GM12878 (cell line): ENCODE measurements around the gene SNCB. TPM values are rescaled to one million over a fixed set of nuclear protein-coding genes. Genes with fewer than 3 reads are reported as not detected.

ENCODE experiments used
- BCLAF1 ChIP-seq: fragments of 450-650 bp; IDR thresholded peaks from 2 replicates; pipeline ENCODE4 v1.6.1; 2017; ENCODE audit warnings: antibody characterized with exemption, mild to moderate bottlenecking, moderate library complexity
- CTCF ChIP-seq, 3 experiments: IDR thresholded peaks in 2 of 3; conservative IDR thresholded peaks in 1 of 3; 2 replicates each; pipeline ENCODE4 v1.5.1; 2011; ENCODE audit warnings: low read depth in 3 of 3, low read length in 3 of 3, mild to moderate bottlenecking in 3 of 3, control low read depth in 2 of 3, moderate library complexity in 2 of 3, inconsistent platforms in 1 of 3, mixed read lengths in 1 of 3; ENCODE audit not compliant: control insufficient read depth in 2 of 3, insufficient read depth in 1 of 3; ENCODE audit errors: extremely low read depth in 1 of 3
- E2F4 ChIP-seq: IDR thresholded peaks from 2 replicates; pipeline ENCODE4 v1.6.1; 2012; ENCODE audit warnings: low read depth, low read length, improper control_type of control experiment
- ETV6 ChIP-seq, 2 experiments: fragments of 450-650 bp in 1 of 2; IDR thresholded peaks in 1 of 2; conservative IDR thresholded peaks in 1 of 2; 2 replicates each; pipeline ENCODE4 v1.6.1; 2014; ENCODE audit warnings: antibody characterized with exemption in 1 of 2, borderline replicate concordance in 1 of 2, low read depth in 1 of 2, mild to moderate bottlenecking in 1 of 2, moderate library complexity in 1 of 2
- IRF4 ChIP-seq: IDR thresholded peaks from 2 replicates; pipeline ENCODE4 v1.6.1; 2011; ENCODE audit warnings: low read depth, low read length
- SMAD5 ChIP-seq: IDR thresholded peaks from 2 replicates; pipeline ENCODE4 v1.6.1; 2016; ENCODE audit warnings: antibody characterized with exemption, low read depth
- SUPT20H ChIP-seq: IDR thresholded peaks from 2 replicates; pipeline ENCODE4 v1.6.1; 2011; ENCODE audit warnings: low read depth, mild to moderate bottlenecking, low read length, moderate library complexity, borderline replicate concordance; ENCODE audit not compliant: control insufficient read depth
- ZBED1 ChIP-seq: IDR thresholded peaks from 2 replicates; pipeline ENCODE4 v1.6.1; 2016; ENCODE audit warnings: borderline replicate concordance
- ZBTB40 ChIP-seq: fragments of 450-650 bp; IDR thresholded peaks from 2 replicates; pipeline ENCODE4 v1.6.1; 2016; ENCODE audit warnings: mild to moderate bottlenecking, moderate library complexity, borderline replicate concordance
- polyA plus RNA-seq, 11 experiments: library from polyadenylated mRNA; depleted of rRNA in 4 of 11; unstranded in 6 of 11; stranded (reverse) in 5 of 11; fragments of >200 nt; fragmentation: Nextera tagmentation in 4 of 11; fragmentation: Illumina TruSeq in 1 of 11; extraction: Ambion mirVana in 4 of 11; extraction: Trizol in 1 of 11; gene quantifications; 1 replicate in 1 of 11; 2 replicates in 10 of 11; pipeline versions ENCODE4 v1.2.1 to v1.2.3, GENCODE V29; 2011 to 2016; ENCODE audit warnings: inconsistent platforms in 2 of 11, missing spikeins in 2 of 11, low read depth in 1 of 11
- total RNA-seq, 4 experiments: library from RNA; depleted of rRNA in 3 of 4; stranded (reverse); fragments of >200 nt in 3 of 4; fragmentation: Illumina TruSeq in 1 of 4; extraction: Trizol in 1 of 4; gene quantifications; 2 replicates each; pipeline versions ENCODE4 v1.2.1 to v1.2.3, GENCODE V29; 2013 to 2021
- TF ChIP-seq, protein P1 (sequence below): fragments of 450-650 bp; IDR thresholded peaks from 2 replicates; pipeline ENCODE4 v1.6.1; 2017; ENCODE audit warnings: mild to moderate bottlenecking, moderate library complexity

The SNCB gene
- total and polyA plus RNA-seq, 10 of the 15 experiments (the other 5 are each of a cell fraction or from before 2014, with no cell fraction given): 0.75 TPM; not detected in 9

- no peak for TF ChIP-seq CTCF (IDR thresholded peaks at IDR 0.05 in 2 of 3, conservative IDR thresholded peaks at IDR 0.05 in 1 of 3; ENCODE audit: control insufficient read depth in 2 of 3, extremely low read depth in 1 of 3, insufficient read depth in 1 of 3, low read depth in 3 of 3, low read length in 3 of 3)
- no peak for TF ChIP-seq SUPT20H
- no peak for TF ChIP-seq IRF4
- TF ChIP-seq ZBED1: no peak
- TF ChIP-seq ETV6 (conservative IDR thresholded peaks at IDR 0.05 in 1 of 2, IDR thresholded peaks at IDR 0.05 in 1 of 2; ENCODE audit: borderline replicate concordance in 1 of 2, low read depth in 1 of 2): no peak
- no peak for TF ChIP-seq E2F4
- TF ChIP-seq, protein P1, sequence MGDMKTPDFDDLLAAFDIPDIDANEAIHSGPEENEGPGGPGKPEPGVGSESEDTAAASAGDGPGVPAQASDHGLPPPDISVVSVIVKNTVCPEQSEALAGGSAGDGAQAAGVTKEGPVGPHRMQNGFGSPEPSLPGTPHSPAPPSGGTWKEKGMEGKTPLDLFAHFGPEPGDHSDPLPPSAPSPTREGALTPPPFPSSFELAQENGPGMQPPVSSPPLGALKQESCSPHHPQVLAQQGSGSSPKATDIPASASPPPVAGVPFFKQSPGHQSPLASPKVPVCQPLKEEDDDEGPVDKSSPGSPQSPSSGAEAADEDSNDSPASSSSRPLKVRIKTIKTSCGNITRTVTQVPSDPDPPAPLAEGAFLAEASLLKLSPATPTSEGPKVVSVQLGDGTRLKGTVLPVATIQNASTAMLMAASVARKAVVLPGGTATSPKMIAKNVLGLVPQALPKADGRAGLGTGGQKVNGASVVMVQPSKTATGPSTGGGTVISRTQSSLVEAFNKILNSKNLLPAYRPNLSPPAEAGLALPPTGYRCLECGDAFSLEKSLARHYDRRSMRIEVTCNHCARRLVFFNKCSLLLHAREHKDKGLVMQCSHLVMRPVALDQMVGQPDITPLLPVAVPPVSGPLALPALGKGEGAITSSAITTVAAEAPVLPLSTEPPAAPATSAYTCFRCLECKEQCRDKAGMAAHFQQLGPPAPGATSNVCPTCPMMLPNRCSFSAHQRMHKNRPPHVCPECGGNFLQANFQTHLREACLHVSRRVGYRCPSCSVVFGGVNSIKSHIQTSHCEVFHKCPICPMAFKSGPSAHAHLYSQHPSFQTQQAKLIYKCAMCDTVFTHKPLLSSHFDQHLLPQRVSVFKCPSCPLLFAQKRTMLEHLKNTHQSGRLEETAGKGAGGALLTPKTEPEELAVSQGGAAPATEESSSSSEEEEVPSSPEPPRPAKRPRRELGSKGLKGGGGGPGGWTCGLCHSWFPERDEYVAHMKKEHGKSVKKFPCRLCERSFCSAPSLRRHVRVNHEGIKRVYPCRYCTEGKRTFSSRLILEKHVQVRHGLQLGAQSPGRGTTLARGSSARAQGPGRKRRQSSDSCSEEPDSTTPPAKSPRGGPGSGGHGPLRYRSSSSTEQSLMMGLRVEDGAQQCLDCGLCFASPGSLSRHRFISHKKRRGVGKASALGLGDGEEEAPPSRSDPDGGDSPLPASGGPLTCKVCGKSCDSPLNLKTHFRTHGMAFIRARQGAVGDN: no peak
- no peak for TF ChIP-seq SMAD5
- no peak for TF ChIP-seq ZBTB40
- TF ChIP-seq BCLAF1: no peak
These were observed 48.2 kb upstream of the SNCB start (continued) for GRCh38 chr5:176678584-176678983.
